GM21367 (cell line): ENCODE measurements around the gene ZNF790.

Source experiments
- ATAC-seq: cut with Tn5 transposase; IDR thresholded peaks from one replicate; pipeline ENCODE4 v1.9.1; 2021; ENCODE audit not compliant: unreplicated experiment

ZNF790 gene

DNA sequence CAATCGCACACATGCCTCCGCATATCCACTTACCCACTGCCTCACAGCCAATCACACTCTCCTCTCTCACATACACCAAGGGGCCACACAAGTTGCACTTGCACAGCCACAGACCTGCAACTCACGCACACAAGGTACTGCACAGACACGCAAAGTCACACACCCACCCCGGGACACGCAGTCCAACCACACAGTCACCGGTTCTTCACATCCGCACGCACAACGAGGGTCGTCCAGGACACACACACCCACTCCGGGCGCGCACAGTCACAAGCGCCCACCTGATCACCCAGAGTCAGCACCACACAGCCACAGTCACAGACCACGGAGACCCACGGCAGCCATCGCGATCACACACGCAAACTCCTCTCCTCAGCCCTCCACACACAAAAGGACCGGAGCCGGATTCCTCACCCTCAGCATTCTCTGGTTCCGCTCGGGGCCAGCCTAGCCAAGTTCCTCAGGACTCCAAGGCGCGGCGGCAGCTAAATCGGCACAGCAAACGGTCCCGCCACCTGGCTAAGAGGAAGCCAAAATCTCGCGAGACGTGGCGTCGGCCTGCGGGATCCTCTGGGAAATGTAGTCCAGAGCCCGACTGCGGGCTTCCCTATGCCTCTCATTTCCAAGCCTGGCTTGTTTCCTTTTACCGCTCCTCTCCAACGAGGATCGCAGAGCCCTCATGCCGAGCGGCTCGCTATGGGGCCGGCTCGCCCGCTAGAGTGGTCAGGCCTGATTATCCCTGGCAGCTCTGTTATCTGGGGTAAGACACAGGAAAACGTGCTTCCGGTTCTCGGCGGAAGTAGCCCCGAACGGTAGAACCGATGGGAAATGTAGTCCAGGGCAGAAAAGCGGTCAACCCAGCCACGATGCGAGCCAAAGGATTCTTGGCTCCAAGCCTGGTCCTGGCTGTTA, 65.6 kb downstream of the ZNF790 start, which contains the start of gene ZNF850:
ZNF850 (minus strand) TSS at position 497 of the 912 bp plus-strand sequence. CDS start 10,201 bp downstream, outside the sequence.
- peak; percentile 79 for ATAC-seq

GRCh38 chr19:36771261-36772231, 66.6 kb downstream of the ZNF790 start:
- ATAC-seq: no peak
